T-helper 9 cell (primary cell): ENCODE data around the gene PBXIP1.
"Not testable (repeated sequence)": the region's sequence is repeated elsewhere in the genome, so short reads cannot be mapped to it uniquely, and the experiment has no call there.

Experiments
- DNase-seq: peaks from one replicate; pipeline ENCODE4 v3.0.0-alpha.2; 2020
- total RNA-seq, 2 donors: gene quantifications; one replicate each; lab custom pipeline; 2026; lab: John Stamatoyannopoulos, UW

Gene PBXIP1
- 958 to 970 reads per million in 2 donors for total RNA-seq

- DNase-seq, result peak; percentile 60
Observed at GRCh38 chr1:154955718-154956543, at the start of gene PBXIP1. TSS of gene PBXIP1 (minus strand) at chr1:154956099. CDS start at chr1:154953721, 2,378 bp downstream.

- DNase-seq, result no peak
Observed at GRCh38 chr1:155005076-155006011, 49.4 kb upstream of the PBXIP1 start.

GRCh38 chr1:155004352-155005075 is 48.6 kb upstream of the PBXIP1 start:
- no peak for DNase-seq

GRCh38 chr1:155003766-155004351 is 48.0 kb upstream of the PBXIP1 start:
- no peak for DNase-seq

- no peak for DNase-seq
Observed at GRCh38 chr1:155003227-155003765, 47.4 kb upstream of the PBXIP1 start.

GRCh38 chr1:155002464-155003226 is 46.7 kb upstream of the PBXIP1 start, which contains the start of gene ZBTB7B:
TSS of gene ZBTB7B (plus strand) at chr1:155002802. CDS start at chr1:155014661, 11,859 bp downstream.
- no peak for DNase-seq

GRCh38 chr1:155001675-155002463 is 46.0 kb upstream of the PBXIP1 start:
- peak; percentile 97 for DNase-seq

- DNase-seq, result no peak
Observed at GRCh38 chr1:155001425-155001674, 45.5 kb upstream of the PBXIP1 start.

- peak; percentile 80 for DNase-seq
Observed at GRCh38 chr1:155000726-155001424, 45.0 kb upstream of the PBXIP1 start.

- no peak for DNase-seq
Observed at GRCh38 chr1:155000411-155000725, 44.5 kb upstream of the PBXIP1 start.

- peak; percentile 43 for DNase-seq
Observed at GRCh38 chr1:154999571-155000410, 43.9 kb upstream of the PBXIP1 start.

- DNase-seq, result peak; percentile 47
Observed at GRCh38 chr1:154998818-154999570, 43.1 kb upstream of the PBXIP1 start.

- no peak for DNase-seq
Observed at GRCh38 chr1:154998201-154998780, 42.4 kb upstream of the PBXIP1 start.

GRCh38 chr1:154996966-154997701 is 41.2 kb upstream of the PBXIP1 start:
- DNase-seq, result no peak

- DNase-seq, result not testable (repeated sequence)
Observed at GRCh38 chr1:154995301-154995983, 39.5 kb upstream of the PBXIP1 start.

- DNase-seq, result no peak
Observed at GRCh38 chr1:154994591-154994990, 38.7 kb upstream of the PBXIP1 start.

GRCh38 chr1:154994269-154994587 is 38.3 kb upstream of the PBXIP1 start:
- DNase-seq, result no peak
